ENCODE measurements around the gene PLEKHD1.

GRCh38 chr14:69572030-69572840 is 87.7 kb downstream of the PLEKHD1 start:
- TF ChIP-seq CTCF (conservative IDR thresholded peaks at IDR 0.05; ENCODE audit: low read length), result no peak
- TF ChIP-seq EZH2phosphoT487 (IDR thresholded peaks at IDR 0.05; ENCODE audit: borderline replicate concordance, low read depth, low read length), result no peak

Data from OCI-LY7 (cell line).